CD1c-positive myeloid dendritic cell (primary cell): ENCODE results near the gene TBC1D8.
A peak's percentile ranks its signal among the peaks of the same experiment; 100 is the strongest.

Experiments
- DNase-seq: peaks from one replicate; pipeline ENCODE4 v3.0.0-alpha.2; 2016; ENCODE audit errors: extremely low spot score

The TBC1D8 gene

GRCh38 chr2:101162561-101163330, 11.6 kb upstream of the TBC1D8 start:
- DNase-seq = no peak

DNA sequence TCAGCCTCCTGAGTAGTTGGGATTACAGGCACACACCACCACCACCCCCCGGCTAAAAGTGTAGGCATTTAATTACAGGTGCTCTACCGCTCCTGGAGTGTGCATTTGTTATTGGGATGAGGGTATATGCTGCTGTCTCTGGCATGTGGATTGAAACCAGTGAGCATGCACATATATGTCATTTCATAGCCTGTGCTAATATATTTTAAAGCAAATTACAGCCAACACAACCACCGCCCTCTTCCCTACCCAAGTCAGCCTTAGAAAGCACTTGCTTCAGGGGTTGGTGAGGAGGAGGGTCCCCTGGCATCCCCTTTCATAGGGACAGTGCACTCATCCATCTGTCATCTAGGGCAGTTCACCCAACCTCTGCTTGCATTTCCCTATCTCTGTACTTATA, 10.5 kb upstream of the TBC1D8 start:
- DNase-seq = no peak

DNA sequence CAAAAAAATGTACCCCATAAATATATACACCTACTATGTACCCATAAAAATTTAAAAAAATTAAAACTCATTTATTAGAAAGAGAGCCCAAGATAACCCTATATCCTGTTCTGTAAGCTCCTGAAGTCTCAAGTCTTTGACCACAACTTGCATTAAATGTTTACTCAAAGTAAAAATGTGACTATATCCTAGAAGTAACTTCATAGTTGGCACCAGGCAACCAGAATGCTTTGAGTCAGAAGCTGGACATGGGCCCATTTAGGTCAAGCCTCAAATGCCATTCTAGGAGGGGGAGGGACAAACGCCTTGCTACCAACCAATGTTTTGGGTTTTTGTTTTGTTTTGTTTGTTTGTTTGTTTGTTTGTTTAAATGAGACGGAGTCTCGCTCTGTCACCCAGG, 9.3 kb upstream of the TBC1D8 start:
- no peak for DNase-seq

GRCh38 chr2:101159526-101159925, 8.3 kb upstream of the TBC1D8 start:
- no peak for DNase-seq

GRCh38 chr2:101157272-101157671, 6.1 kb upstream of the TBC1D8 start:
- no peak for DNase-seq

- DNase-seq = no peak
Measured at GRCh38 chr2:101153787-101154186, 2.6 kb upstream of the TBC1D8 start.

- DNase-seq = no peak
Measured at GRCh38 chr2:101153077-101153707, 2.0 kb upstream of the TBC1D8 start.

GRCh38 chr2:101152272-101153076, 1.3 kb upstream of the TBC1D8 start:
- peak; percentile 82 for DNase-seq

DNA sequence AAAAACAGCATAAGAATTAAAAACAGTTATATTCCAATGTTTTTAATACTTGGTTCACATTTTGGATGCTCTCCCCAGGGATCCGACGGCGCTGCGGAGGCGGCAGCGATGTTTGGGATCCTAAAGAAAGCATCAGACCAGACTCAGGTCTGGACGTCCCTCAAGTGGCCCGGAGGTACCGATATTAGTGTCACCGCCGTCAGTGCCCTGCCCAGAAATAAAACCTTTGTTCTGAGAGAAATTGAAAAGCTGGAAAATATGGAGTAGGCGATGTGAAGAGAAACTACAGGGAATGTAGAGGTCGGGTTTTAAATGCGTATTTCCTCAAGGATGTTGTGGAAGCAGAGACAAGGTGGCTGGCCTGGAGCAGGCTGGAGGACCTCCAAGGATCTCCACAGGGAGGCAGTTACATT, 683 bp upstream of the TBC1D8 start:
- DNase-seq = peak; percentile 21

- DNase-seq = no peak
Measured at GRCh38 chr2:101150306-101151145, 656 bp downstream of the TBC1D8 start.

DNA sequence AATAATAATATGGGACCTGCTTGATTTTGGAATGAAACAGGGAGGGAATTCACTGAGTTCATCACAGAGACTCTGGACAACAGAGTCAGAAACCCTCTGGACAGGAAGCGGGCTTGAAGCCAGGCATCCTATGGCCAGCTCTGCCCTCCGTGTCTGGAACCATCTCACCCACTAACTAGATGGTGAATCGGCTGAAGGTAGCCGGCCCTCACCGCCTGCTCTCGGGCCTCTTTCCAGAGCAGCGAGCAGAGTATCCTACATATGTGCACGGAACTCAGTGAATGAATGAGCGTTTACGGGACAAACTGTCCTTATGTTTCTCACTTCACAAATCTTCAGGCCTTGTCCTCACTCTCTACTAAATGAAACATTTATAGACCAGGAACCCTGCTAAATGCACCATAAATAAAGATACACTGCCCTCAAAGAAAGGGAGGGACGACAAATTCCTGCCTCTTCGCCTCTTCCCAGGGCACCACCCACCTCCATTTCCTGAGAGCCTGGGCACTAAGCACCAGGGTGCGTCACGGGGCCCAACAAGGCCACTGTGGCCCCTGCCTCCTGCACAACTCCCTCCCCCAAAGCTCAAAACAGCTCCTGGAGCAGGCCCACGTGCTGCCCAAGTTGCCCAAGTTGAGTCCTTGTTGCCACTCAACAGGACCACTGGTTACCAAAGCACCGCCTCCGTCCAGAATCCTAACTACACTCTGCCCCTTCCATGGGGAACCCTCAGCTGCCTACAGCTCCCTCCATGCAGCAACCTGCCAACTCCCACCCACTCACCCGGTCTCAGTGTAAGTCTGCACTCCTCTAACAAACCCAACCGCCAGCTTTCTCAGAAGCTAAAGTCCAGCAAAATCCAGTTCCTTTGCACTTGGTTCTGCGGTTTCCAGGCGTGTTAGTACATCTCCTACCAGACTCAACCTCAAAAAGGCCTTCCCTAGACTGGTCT, 1.7 kb downstream of the TBC1D8 start:
- peak; percentile 47 for DNase-seq

DNA sequence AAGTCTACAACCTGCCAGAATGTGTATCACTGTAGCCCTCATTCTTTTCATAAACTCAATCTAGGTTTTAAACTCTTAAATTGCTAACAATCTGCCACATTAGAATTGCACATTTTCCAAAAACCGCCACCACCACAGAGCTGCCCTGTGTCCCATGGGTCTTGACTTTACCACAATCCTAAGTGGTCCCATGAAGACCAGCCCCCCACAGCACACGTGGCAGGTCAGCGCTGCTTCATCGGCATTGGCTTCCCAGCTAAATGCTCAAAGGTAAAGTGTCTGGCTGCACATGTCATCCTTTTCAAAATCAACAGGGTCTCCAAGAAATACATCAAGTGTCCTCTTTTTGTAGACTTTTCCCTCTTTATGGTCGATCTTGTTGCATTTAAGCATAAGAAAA, 2.4 kb downstream of the TBC1D8 start:
- no peak for DNase-seq

- DNase-seq = no peak
Measured at GRCh38 chr2:101147971-101148370, 3.2 kb downstream of the TBC1D8 start.

GRCh38 chr2:101147062-101147461, 4.1 kb downstream of the TBC1D8 start:
- no peak for DNase-seq

DNA sequence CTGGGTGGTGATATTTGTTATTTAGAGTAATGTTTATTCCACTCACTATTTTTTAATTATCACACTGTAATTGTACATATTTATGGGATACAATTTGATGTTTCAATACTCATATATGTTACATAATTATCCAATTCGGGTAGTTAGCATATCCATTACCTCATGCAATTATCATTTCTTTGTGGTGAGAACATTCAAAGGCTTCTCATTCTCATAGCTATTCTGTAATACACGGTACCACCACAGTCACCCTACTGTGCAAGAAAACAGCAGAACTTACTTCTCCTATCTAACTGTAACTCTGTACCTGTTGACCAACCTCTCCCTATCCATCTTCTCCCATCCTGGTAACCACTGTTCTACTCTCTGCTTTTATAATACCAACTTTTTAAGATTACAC, 4.6 kb downstream of the TBC1D8 start:
- no peak for DNase-seq

- no peak for DNase-seq
Measured at GRCh38 chr2:101145406-101145805, 5.8 kb downstream of the TBC1D8 start.

- DNase-seq = no peak
Measured at GRCh38 chr2:101142163-101142562, 9.0 kb downstream of the TBC1D8 start.

DNA sequence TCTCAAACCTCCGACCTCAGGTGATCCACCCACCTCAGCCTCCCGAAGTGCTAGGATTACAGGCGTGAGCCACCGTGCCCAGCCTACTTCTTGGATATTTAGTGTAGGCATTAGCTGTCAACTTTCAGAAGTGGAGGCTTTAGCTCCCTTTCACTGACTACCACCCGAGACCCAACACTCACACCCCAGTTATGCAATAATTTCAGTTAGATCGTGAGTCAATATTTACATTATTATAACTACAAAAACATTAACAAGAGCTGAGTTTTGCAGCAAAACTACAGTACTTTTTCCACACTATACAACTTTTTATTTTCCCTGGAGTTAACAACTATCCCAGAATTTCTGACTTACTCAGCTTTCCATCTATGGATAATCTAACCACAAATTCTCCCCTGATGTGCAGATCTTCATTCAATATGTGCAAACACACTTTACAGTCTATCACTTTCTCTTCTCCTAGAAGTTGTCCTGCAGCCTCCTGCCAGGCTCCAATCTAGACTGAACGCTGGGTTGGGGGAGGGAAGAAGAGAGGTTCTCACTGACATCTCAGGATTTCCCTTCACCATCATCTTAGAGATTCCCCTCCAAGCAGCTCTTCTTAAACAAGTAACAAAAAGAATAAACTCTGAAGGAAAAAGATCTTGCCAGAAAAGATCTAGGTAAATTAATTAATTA, 10.1 kb downstream of the TBC1D8 start:
- no peak for DNase-seq

- no peak for DNase-seq
Measured at GRCh38 chr2:101140237-101140636, 10.9 kb downstream of the TBC1D8 start.

DNA sequence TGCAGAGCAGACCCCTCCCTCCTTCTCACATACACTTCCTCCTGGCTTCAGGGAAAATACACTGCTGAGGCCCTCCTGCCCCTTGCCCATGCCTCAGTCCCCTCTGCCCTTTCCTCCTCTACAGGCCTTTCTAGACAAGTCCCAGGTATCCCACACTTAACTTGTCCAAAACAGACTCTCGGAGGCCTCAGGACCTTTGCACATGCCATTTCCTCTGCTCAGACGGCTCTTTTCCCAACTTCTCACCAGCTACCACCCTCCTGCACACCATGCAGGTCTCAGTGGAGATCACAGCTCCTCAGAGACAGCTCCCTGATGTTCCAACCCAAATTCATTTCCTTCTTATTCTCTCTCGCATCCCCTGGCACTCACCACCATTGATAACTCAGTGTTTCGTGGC, 11.7 kb downstream of the TBC1D8 start:
- no peak for DNase-seq
